Measurements from ENCODE around the gene NOS1AP.

NOS1AP gene

DNA sequence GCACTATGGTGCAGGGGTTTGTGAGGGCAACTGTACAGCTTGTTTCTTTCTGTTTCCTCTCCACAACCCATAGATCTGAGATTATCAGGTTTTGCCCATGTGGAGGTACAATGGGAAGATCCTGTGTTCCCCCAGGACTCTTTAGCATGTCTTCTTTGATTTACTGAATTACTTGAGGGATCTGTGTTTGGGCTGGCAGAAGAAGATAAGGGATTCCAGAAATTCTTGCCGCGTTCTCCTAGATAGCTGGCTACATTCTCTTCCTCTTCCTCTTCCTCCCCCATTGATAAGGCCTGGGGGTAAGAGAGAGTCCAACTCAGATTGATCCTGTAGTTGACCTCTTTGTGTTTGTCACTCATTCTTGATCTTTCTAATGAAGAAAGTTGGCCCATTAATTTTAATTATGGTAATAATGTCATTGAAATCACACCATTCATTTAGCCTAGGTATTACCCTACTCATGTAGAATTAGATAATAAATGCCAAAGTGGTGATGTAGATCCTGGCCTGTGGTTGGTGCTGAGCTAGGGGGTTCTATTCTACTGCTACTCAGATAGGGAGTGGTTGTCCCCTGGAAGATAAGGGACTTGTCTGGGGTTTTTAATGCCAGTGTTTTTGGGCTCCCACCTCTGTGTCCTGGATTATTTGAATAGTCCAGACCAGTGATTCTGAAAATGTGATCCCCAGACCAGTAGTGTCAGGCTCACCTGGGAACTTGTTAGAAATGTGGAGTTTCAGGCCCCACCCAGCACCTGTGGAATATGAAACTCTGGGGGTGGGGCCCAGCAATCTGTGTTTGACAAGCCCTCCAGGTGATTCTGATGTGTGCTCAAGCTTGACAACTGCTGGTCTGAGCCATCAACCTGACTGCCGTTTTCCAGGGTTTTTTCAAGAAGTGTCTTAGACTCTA lies 122.2 kb downstream of the NOS1AP start:
- DNase-seq (ENCODE audit: low spot score) = no peak
- TF ChIP-seq, protein P1, sequence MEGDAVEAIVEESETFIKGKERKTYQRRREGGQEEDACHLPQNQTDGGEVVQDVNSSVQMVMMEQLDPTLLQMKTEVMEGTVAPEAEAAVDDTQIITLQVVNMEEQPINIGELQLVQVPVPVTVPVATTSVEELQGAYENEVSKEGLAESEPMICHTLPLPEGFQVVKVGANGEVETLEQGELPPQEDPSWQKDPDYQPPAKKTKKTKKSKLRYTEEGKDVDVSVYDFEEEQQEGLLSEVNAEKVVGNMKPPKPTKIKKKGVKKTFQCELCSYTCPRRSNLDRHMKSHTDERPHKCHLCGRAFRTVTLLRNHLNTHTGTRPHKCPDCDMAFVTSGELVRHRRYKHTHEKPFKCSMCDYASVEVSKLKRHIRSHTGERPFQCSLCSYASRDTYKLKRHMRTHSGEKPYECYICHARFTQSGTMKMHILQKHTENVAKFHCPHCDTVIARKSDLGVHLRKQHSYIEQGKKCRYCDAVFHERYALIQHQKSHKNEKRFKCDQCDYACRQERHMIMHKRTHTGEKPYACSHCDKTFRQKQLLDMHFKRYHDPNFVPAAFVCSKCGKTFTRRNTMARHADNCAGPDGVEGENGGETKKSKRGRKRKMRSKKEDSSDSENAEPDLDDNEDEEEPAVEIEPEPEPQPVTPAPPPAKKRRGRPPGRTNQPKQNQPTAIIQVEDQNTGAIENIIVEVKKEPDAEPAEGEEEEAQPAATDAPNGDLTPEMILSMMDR (IDR thresholded peaks at IDR 0.05) = no peak
- H3K27ac ChIP-seq = no peak overlapping the region
- no peak overlapping the region for H3K4me3 ChIP-seq

DNA sequence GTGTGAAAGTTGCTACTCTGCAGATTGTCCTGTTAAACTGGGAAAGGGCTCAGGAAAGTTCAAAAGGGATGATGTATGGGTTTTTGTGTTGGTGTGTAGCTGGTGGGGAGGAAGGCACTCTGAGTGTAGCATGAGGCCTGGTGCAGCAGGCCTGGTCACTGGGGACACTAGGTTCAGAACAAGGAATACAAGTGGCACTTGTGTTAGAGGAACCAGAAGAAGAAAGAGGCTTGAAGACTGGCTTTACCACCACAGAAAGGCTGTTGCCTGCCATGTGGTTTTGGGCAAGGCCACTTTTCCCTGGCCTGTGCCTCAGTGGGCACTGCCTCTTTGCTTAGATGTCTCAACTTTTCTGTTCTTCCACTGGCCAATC lies 122.8 kb downstream of the NOS1AP start:
- H3K4me3 ChIP-seq = no peak overlapping the region
- DNase-seq (ENCODE audit: low spot score) = no peak
- H3K27ac ChIP-seq = no peak overlapping the region
- TF ChIP-seq, protein P1 (IDR thresholded peaks at IDR 0.05) = no peak

DNA sequence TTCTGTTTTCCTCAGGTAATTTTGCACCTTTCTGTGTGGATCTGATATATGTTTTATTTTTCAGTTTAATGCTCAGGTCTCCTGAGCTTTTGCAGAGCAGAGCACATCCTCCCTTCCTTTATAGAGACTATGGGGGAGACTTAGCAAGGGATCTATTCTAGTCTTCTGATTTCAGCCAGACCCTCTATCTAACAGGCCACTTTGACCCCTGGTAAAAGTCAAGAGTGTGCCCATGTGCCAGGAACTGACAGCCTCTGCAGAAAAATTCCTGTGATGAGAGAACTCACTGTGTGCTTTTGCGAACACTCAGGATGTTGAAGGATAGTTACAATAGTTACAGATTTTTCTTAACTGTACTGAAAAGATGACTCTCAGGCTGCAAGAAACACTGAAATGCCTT lies 123.3 kb downstream of the NOS1AP start:
- no peak overlapping the region for H3K4me3 ChIP-seq
- TF ChIP-seq, protein P1 (IDR thresholded peaks at IDR 0.05) = no peak
- H3K27ac ChIP-seq = no peak overlapping the region
- DNase-seq (ENCODE audit: low spot score) = no peak

DNA sequence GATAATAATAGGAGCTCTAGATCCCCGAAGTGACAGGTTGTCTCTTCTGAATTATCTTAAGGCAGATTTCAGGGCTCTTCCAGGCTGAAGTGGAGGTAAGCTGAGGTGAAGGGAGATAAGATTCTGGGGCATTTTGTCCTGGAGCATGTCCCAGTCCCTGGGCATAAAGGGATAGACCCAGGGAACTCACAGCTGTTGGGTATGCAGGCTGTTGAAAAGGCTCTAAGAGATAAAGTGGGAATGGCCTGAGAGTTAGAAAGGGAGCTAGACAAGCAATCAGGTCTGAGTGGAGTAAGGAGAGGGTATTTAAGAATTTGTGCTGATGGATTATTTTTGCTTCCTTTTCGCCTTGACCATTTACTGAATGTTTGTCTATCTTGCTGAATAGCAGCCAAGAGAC lies 123.7 kb downstream of the NOS1AP start:
- no peak for DNase-seq (ENCODE audit: low spot score)
- H3K27ac ChIP-seq = no peak overlapping the region
- TF ChIP-seq, protein P1 (IDR thresholded peaks at IDR 0.05) = no peak
- H3K4me3 ChIP-seq = no peak overlapping the region

DNA sequence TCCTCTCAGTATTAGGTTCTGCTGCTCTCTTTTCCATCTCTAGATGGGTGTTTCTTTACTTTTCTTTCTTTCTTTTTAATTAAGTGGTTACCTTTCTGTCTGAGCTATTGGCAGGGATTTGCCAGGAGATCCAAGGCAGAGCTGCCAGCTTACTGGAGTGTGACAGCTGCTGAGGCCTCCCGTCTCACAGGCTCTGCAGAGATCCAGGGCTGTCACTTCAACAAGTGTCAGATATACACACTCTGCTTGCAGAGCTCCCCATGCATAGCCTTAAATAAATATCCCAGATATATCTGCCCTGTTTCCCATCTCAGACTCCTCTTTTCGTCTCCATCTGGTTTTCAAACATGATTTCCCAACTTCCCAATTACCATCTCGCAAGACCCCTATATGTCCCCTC lies 124.3 kb downstream of the NOS1AP start:
- DNase-seq (ENCODE audit: low spot score) = no peak
- Histone ChIP-seq H3K27ac (no peak overlapping the region), H3K4me3 (no peak overlapping the region)
- TF ChIP-seq, protein P1 (IDR thresholded peaks at IDR 0.05) = no peak

DNA sequence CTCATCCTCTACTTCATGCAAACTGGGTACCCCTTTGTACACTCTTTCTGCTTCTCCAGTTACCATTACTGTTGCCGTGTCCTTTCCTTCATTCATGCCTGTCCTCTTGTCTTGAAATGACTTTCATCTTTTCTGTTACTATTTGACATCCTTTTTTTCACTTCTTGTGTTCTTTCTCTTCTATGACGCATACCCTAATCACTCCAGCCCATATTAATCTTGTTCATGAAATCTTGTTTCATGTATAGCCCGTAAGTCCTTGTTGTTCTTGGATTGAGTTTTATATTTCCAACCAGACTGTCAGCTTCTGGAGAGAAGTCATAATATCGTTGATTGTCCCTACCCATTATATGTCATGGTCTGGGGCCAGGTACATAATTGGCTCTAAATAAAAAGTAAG lies 126.1 kb downstream of the NOS1AP start:
- Histone ChIP-seq H3K4me3 (no peak overlapping the region), H3K27ac (no peak overlapping the region)
- TF ChIP-seq, protein P1 (IDR thresholded peaks at IDR 0.05) = no peak
- no peak for DNase-seq (ENCODE audit: low spot score)

DNA sequence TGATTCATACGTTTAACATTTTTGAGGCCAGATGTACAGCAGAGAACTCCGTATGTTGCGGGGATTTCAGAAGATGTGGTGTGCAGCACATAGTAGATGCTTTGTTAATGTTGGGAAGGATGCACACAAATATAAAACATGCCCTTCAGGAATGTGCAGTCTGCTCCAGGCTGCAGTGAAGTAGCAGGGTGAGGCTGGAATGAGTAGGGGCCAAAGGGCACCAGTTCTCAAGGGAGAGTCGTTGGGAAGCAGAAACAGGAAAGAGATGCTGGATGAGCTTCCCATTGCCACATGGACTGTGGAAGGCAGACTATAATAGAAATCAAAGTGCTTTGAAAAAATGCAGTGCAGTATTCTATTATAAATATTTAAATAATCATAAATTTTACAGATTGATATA lies 126.9 kb downstream of the NOS1AP start:
- no peak overlapping the region for H3K27ac ChIP-seq
- TF ChIP-seq, protein P1 (IDR thresholded peaks at IDR 0.05) = no peak
- H3K4me3 ChIP-seq = no peak overlapping the region
- DNase-seq (ENCODE audit: low spot score) = no peak

Data from coronary artery (tissue), 2 donors.